Measurements from ENCODE around the gene SLC8A1.

Gene SLC8A1

DNA sequence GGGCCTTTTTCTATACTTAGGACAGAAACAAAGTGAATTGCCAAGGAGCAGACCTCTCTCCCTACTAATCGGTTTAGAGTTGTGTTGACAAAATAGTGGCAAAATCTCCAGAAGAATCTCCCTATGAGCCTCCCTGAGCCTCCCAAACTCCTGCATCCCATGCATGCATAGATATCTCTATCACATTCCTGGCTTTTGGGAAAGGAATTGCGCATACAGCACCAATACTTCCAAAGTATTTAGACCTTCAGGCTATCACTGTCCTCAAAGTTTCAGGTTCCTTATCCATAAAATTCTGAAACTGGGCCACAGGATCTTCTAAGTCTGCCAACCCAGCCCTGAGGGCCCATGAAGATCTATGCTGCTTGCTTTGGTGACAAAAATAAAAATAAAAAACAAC is 152.1 kb downstream of the SLC8A1 start:
- DNase-seq = no peak

DNA sequence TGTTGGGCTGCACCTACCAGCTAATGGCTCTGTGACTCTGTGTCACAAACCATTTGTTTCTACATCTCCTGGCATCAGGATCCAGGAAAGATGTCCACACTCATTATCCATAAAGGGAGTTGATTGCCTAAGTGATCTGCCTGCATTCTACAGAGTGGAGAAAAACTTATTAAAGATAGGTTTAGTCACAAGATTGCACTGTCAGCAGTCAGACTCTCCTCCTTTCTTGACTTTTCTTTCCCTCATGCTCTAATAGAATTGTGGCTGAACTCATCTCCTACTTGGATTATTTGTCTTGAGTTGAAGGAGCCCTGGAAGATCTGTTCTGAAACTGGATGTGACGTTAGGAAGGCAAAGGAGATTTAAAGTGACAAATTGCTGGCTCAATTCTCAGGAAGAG is 152.7 kb downstream of the SLC8A1 start:
- DNase-seq = no peak

DNA sequence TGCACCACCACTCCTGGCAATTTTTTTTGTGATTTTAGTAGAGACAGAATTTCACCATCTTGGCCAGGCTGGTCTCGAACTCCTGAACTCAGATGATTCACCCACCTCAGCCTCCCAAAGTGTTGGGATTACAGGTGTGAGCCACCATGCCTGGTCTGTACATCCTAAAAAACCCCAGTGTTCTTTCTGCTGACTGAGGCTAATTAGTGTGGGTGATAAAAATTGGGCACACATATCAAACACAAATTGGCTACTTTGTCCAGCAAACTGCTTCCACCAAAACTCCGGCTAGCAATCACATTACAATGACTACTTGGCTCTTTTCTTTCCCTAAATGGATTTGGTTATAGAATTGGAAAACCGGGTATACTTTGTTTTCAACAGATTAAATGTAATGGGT is 153.9 kb downstream of the SLC8A1 start:
- DNase-seq = no peak

DNA sequence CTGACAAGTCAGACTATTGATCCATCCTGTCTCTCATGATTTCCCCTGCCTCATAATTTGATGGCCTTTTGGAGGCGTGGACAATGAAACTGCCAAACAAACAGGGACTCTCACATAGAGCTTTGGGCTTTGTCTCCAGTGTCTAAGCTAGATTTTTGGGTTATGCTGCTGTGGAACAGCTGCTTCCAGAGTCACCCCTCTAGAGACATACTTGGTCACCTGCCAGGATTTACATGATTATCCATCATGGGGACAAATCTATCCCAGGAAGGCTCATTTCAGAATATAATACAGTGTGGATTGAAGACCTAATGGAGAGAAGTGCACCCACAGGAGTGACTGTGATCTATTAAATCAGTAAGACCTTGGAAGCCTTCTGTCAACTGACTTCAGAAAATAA is 159.6 kb downstream of the SLC8A1 start:
- no peak for DNase-seq

DNA sequence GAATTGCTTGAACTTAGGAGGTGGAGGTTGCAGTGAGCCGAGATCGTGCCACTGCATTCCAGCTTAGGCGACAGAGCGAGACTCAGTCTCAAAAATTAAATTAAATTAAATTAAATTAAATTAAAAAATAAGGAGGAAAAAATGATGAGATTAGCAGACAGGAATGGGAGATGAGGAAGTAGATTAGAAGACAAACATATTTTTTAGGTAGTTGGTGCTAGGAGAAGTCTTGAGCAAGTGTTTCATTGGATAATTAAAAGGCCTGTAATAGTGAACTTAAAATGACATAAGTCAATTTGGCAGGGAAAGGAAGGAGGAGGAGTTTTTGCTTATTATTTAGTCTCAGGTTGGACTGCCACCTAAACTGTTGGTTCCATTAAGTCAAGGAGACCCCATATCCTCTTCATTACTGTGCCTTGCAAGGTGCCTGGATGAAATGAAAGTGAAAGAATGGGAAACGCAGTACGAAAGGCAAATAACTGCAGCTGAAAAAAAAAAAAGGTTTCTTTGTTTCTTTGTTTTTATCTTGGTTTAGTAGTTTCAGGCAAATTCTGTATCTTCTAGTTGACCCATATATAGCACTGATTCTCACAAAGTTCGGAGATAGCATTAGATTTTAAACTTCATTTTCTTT is 162.0 kb downstream of the SLC8A1 start:
- no peak for DNase-seq

DNA sequence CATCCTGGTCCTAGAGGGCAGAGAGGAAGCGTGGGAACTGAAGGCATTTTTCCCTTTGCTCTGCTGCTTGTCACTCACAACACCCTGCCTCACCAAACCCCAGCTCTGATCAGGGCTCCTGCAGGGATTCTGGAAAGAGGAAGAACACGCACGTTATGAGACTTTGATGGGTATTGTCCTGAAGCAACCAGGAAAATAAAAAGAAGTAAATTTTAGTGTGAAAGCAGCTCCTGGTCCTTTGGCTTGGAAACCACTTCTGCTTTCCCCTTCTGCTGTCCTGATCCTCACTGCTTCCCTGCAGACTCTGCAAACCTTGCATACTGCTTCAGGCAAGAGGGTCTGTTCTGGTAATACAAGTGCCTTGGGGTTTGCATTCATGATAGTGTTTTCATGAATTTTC is 164.1 kb downstream of the SLC8A1 start:
- DNase-seq = no peak

DNA sequence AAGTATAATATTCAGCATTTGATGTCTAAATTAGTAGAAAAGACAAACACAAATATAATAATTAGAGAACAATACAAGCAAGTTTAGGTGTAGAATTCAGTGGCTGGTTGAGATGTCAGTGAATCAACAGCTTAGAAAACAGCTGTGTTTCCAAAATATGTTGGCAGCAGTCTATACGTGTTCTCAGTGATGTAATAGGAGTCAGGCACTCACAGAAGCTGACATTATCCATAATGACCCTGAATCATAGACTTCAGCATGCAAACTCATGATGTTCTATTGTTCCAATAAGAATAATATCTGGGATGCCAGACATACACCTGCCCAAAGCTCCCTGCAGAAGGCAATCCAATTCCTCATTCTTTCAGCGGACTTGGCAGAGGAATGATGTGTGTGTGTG is 164.7 kb downstream of the SLC8A1 start:
- DNase-seq = no peak

DNA sequence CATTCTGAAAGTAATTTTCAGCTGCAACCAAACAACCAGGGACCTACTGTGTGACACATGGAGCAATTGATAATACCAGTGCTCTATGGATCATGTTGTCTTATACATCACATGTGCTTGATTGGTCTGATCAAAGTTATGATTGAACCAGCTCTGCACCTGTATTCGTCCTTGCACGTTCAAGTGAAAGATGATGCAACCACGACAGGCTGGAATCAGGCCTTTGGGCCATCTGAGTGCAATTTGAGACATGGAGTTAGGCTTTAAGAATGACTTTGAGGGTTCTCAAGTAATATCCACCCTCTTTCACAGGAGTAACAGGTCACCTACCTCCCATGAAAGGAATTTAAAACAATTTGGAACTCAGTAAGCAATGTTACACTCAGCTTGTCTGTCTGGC is 165.2 kb downstream of the SLC8A1 start:
- no peak for DNase-seq

DNA sequence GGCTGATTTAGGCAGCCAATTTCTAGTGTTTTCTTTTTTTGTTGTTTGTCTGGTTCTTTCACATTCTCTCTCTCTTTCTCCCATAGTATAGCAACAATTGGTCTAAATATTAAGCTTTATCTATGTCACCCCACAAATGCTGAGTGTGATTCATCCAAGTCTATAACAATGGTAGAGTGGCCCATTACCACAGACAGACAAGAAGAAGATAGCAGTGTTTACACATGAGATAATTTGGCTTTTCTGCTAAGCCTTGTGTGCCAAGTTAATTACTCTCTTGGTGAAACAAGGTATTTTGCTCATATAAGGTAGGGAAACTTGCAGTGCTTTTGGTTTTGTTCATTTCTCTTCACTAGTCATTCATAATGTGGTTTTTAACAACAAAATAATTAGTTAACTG is 166.5 kb downstream of the SLC8A1 start:
- DNase-seq = no peak

DNA sequence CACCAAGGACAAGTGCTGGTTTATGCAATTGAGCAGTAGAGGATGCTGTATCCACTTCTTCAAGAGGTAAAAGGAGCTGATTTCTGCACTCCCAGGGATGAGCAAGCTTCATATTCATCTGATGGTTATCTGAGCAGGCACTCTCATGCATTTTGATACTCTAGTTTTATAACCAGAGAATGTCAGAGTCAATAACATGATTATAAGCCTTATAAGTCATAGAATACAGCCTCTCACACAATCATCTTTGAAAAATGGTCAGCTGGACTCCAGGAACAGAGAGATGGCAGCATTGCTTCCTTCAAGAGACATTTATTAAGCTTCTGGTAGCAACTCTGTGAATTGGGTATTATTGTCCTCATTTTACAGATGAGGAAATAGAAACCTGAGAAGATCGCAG is 167.1 kb downstream of the SLC8A1 start:
- DNase-seq = no peak

DNA sequence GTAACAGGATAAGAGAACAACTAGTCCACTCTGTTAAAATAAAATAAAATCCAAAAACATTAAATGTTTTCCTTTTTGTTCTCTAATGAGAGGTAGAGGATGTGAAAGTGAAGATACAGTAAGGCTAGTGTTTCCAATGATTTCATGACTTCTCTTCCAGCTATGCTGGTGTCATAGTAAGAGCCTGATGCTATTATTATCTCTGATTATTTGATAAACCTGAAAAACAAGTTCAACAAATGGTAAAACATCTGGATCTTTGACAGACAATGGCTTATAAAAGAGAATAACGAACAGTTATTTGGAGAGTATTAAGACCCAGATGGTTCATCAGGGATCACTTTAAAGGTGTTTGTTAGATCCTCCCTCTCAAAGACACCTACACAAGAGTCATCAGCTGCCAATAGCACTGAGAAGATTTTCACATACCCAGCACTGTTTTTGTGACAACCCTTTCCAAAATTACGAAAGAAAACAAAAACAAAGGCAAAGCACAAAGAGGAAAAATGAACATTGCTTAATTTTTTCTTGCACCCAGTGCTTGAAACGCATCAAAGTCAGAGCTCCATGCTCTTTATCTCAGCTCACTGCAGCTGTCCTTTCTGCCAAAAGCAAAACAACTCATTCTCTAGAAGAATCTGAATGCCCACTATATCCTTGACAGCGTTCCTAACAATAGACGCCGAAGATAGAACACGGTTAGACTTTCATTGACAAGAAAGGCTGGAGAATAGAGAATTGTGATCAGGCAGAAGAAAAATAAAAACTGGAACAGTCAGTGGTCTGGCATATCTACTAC is 168.6 kb downstream of the SLC8A1 start:
- no peak for DNase-seq

DNA sequence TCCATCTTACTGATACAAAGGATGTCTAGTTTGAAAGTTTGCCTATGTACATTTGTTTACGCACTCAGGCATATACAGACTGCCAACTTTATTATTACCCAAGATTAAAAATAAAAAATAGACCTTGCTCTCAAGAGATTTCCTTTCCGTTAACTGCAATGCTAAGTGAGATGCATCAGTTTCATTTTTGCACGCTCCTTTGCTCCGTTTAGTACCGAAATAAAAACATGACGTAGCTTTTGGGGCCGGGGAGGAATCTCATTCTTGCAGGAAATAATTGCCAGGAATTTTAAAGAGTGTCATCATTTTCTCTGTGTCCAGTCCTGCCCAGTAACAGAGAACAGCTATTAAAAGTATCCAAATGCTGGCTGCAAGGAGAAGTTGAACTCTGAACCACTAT is 169.5 kb downstream of the SLC8A1 start:
- DNase-seq = no peak

DNA sequence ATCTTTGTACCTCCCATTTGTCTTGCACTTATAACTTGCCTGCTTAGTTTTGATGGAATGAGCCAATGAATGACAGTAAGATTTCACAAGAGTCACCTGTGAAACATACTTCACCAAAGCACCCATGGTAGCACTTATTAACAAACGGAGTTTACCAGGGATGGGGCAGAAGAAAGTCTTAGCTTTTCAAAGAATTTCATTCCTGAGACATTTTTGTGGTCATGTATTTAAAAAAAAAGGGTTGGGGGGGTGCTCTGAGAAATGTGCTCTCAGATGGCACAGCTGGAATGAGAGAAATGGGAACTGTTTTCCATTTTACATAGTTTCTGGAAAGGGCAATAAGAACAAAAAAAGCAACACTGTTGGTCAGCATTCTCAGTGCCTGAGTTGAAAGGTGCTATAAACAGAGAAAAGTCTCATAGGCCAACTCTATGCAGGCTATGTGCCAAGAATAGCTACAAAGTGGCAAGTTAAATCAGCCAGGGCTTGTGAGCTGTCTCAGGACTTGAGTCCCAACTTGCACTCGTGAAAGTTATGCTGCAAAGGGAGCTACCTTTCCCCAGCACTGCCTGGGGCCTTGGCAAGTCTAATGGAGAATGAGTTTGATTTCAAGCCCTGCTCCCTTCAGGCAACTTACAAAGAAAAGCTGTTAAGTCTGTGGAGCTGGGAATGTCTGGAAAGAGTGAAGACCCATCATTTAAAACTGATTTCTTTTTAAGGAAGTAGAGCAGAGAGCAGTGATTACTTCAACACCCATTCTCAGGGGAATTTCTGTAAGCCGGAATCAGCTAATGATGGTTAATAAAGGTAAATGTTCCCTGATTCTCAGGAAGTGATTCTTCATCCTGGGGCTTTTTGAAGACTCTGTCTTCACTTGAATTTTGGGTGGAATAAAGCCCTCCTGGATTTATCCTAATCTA is 170.6 kb downstream of the SLC8A1 start:
- DNase-seq = no peak

DNA sequence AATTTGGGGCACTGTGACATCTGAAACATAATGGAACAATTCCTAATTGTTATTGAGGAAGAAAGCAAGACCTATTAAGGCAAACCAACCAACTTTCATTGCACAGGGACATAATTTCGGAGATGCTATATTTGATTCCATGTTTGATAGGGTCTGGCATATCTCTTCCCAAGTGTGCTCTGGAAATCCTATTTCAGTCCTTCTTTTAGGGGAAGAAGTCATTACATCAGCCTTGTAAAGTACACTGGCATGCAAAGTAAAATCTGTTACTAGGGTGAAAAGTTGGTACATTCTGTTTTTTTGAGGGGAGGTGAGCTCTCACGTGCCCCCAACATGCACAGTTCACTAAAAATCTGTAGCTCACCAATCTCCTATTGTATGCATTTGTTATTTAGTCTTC is 172.4 kb downstream of the SLC8A1 start:
- no peak for DNase-seq

DNA sequence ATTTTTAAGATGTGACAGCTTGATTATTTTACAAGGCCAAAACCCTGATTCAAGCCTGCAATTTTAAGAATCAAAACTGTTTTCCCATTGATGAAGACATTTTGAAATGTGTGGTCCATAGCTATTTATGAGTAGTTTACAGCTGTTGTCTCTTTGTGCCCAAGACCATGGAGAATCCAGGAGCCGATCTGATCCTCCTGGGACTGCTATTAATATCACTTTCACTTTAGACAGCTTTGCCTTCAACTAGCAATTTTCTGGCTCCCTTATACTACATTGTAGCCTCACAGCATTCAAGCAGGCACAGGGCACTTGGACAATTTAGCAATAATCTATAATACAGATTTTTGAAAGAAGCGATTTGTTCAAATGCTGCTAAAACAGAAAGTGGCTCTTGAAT is 172.9 kb downstream of the SLC8A1 start:
- DNase-seq = no peak

DNA sequence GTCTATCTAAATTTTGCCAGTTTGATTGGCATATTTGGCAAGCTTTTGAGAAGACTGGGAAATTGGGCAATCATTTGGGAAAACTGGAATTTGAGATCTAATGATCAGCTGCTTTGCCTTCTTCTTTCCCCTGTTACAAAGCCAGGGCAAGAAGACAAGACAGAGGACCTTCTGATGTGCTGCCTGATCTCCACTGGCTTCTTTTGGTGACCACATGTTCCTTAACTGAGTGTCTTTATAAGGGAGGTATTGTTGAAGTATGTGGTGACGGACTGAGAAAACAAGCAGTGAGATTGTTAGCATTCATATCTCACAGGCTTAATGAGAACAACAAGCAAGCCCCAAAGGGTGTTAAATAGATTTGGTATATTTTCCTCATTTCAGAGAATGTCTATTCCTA is 175.8 kb downstream of the SLC8A1 start:
- DNase-seq = no peak

DNA sequence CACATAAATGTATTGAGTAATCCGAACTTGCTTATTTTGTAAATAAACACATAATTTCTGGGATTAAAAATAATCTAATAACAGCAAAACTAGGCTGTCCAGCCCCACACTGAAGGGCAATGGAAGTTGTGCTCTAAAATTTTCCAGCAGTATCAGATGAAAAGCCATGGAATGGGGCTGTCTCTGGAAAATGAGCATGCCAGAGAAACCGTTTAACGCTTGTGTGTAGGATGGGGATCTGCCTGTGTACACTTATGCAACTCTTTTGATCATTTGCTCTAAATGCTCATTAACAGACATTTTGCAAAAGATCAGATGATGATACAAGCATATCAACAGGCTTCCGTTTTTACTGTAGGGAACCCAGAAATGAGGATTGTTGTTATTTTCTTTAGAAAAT is 177.6 kb downstream of the SLC8A1 start:
- no peak for DNase-seq

DNA sequence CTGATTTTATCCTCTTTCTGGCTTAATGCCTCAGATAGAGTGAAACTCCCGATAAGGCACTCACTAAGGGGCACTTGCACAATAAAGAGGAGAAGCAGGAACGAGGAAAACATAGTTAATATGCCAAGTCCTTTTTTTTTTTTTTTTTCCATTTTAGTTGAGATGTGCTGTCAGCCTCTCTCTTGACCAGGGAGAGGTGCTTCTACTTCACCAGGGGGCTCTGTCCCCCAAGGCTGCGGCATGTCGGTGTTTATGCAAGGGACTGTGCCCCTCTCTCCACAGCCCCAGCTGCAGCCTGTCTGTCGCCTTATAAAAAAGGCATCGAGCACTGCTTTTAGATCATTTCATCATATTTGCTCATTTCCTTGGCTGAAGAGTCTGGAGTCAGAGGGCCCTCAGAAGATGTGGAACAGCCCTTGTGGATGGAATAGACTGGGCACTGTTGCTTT is 178.1 kb downstream of the SLC8A1 start:
- no peak for DNase-seq

DNA sequence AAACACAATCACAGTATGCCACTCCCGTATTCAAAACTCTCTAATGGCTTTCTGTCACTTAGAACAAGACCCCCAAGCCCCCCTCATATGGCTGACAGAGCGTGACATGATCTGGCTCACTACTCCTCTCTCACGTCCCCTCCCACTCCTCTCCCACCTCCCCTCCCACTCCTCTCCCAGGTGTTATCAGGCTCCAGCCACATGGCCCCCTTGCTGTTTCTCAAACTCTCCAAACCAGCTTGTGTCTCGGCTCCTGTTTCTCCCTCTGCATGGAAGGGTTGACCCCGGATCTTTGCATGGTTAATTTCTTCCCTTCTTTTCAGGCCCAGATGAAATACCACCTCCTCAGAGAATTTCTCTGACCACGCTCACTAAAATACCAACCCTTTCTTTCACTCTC is 180.8 kb downstream of the SLC8A1 start:
- no peak for DNase-seq

DNA sequence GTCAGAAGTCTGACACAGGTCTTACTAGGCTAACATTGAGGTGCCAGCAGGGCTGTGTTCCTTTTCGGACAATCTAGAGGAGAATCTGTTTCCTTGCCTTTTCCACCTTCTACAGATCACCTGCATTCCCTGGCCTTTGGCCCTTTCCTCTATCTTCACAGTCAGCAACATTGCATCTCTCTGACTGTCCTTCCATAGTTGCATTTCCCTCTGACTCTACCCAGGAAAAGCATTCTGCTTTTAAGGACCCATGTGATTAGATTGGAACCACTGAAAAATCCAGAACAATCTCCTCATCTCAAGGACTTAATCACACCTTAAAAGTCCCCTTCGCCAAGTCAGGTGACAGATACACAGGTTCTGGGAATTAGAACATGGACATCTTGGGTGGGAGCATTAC is 181.5 kb downstream of the SLC8A1 start:
- no peak for DNase-seq

DNA sequence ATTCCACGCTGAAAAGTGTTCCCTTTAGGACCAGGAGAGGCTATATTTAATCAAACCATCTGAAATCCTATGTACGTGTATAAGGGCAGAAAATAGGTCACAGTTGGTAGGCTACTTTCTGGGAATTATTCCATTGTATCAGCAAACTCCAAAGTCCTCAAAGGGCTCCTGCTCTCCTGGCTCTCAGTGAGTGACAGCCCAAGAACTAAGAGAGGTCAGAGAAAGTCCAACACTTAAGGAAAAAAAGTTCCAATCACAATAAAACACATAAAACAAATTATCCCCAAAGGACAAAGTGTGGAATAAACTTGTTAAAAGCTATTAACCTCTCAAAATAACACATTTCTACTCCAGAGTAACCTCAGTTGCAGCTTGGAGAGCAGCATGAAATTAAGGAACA is 183.3 kb downstream of the SLC8A1 start:
- no peak for DNase-seq

DNA sequence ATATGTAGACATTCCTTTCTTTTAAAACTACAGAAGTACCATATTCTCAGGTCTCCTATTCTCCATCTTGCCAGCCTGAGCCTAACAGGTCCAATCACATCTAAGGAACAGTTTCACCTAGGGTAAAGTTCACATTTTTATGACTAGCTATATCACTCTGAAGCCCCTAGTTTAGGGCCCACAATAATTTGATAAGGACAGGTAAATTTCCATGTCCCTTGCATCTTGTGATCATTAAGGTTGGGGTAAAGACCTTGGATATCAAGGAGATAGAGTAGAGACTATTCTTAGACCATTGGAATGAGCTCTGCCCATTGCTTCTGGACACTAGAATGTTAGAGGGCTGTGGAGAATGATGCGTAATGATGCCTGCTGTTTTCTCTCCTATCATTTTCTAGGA is 185.7 kb downstream of the SLC8A1 start:
- DNase-seq = no peak

DNA sequence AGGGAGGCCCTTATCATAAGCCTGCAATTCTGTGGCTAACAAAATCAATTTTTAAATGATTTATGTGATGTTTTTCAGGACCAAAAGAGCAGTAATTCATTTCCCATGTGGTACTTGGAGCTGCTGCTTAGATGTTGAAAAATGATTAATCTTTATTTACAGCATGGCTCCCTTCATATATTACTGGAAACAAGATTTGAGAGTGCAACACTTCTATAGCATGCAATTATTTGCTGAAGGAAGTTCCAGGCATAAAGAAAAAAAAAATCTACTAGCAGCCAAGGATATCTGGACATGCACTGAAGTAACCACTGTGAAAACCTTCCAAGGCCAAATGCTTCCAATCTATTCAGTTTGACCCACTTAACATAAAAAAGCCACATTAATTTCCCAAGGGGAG is 186.3 kb downstream of the SLC8A1 start:
- no peak for DNase-seq

DNA sequence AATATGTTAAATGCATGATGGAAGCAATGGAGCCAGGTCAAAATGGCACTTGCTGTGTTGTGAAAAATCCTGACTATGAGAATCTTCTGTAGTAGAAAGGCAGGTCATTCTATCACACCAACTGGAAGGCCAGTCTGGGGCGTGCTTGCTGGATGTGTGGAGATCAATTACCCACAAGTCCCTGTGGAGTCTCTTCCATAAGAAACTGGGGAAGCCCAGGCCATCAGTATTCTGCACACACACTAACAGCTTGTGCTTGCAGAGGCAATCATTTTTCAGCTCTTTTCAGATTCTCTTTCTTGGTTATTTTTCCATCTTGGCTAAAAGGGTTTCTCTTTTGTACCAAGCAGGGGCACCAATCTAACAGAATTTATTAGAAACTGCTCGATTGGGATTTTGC is 190.8 kb downstream of the SLC8A1 start:
- no peak for DNase-seq
